Hippocampal formation (tissue), 2 donors: ENCODE data around the gene PID1.

ENCODE experiments used
- DNase-seq, 2 donors: peaks; one replicate each; lab custom pipeline; 2025; lab: John Stamatoyannopoulos, UW

PID1 gene

DNA sequence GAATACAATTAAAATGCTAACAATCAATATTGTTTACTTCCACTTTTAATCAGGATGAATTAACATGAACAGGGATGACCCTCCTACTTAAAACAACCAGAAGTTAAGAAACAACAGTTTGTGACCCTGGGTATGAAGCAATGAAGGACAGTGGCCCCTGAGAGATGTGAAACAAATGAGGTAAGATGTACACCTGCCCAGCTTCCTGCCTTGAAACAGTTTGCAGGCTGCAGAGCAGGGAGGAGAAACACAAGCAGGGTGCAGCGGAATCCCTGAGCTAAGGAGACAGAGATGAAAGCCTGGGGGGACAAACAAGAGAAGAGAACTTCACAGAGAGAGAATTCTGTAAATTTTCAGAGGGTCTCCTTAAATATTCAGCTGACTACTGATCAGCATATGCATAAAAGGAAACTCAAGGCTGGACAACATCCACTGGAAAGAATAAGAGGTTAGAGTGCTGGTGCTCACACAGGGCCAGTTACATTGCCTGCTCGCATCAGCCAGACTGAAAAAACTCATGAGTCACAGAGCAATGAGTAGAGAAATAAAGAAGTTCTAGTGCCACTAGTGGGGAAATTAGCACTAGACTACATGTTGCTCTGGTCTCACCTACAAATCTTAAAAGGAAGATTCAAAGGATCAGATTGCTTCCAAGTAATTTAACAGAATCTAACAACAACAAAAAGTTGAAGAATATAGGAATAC lies 106.4 kb downstream of the PID1 start:
- no peak for DNase-seq

DNA sequence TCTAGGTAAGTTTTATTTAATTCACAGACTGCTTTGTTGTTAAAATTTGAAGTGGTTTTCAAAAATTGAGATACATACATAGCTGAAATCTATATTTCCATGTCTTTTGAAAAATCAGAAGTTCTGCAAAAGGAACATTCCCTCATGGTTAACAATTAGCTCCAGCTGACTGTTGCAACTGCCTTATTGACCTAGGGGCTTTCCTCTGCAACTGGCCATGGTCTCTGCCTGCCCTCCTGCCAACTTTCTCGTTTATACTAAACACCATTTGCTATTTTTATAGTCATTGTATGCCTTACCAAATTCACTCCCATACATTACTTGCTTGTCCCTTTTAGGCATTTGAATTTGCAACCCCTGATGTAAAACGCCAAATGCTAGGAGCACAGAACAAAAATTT lies 107.2 kb downstream of the PID1 start:
- no peak for DNase-seq

DNA sequence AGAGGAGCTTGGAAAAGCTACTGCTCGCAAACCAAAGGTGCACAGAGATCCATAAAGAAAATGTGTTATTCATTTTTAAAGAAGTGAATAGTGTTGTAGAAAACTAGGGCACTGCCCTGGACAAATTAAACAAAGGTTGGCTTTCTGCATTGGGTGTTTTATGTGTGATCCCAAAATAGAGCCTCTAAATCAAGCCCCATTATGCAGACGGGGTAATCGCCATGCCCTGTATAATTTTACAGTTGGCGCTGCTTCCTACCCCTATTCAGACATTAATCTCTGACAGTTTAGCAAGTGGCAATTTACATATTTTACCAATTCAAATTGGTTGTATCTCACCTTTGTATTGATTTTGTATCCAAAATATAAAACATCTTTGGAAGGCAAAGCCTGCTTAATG lies 109.1 kb downstream of the PID1 start:
- no peak for DNase-seq

DNA sequence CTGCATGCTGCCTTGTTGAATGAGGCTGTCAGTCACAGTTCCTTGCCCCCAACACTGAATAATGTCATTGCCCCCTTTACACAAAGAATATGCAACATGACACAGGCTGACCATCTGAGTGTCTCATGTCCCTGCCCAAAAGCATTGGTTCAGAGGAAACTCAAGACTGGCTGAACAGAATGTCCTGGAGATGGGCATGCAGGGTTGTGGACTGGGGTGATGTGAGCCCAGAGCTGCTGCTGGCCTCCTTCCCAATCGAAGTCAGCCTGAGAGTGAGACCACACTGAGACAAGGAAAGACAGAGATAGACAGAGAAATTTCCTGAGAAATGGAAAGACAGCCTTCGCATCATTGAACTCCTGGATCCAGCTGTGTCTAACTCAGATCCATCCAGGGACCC lies 110.1 kb downstream of the PID1 start:
- DNase-seq, result no peak

DNA sequence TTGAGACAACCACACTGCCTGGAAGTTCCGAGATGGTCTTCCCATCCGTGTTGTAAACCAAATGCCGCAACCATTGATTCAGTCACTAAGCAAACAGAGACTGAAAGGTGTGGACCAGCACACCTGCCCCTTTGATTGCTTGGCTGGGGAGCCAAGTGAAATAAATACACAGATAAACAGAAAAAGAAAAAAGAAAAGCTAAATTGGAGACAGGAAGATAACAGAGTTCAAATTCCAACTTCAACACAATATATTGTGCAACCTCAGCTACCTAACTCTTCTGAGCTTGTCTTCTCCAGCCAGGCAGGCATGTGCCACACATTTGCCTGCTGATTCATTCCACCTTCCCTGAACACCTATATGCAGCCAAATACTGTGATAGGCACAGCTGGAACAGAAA lies 110.9 kb downstream of the PID1 start:
- no peak for DNase-seq

DNA sequence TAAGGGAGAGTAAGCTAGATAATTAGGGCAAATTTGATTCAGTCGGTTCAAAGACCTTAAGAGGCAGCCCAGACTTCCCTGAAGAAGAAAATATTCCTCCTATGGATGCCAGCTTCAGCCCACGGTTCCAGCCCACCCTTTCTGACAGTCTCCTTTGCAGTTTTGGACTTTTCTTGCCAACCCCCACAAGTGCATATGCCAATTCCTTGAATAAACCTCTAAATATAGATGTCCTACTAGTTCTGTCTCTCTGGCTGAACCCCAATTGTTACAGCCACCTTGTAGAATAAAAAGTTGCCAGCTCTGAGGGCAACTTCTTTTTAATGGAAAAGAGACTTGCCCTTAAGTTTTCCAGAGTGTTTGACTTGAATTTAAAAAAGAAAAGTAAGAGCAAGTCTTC lies 111.7 kb downstream of the PID1 start:
- no peak for DNase-seq

DNA sequence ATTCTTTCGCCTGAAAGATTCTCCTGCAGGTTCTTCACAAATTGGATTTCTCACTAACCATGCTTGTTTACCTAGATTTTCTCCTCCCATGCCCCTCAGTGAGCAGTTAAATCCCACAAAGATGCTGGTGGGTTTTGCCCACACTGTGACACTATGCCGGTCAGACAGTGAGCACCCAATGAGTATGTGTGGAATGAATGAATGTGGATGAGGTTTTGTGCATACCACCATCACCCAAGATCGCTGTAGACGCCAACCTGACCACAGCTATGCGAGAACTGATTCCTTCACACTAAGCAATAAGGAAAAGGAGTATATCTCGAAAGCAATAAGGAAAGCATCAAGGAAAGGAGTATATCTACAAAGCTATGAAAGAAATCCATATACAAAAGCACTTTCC lies 116.7 kb downstream of the PID1 start:
- no peak for DNase-seq

DNA sequence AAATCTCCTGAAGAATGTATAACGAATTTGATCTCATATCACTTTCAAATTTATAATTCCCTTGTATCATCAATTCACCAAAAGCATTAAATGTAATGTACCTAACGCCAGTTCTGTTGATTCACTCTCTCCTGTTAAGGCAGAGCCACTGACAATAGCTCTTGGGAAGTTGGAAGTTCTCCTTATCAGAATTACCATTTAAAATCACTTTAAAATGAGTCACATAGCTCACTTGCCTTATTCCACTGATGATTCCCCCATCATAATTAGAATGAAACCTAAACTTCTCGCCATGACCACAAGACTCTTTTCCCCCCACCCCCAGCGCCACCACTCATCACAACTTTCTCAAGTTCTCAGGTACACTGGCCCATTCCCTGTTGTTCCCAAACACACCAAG lies 117.1 kb downstream of the PID1 start:
- DNase-seq, result no peak

DNA sequence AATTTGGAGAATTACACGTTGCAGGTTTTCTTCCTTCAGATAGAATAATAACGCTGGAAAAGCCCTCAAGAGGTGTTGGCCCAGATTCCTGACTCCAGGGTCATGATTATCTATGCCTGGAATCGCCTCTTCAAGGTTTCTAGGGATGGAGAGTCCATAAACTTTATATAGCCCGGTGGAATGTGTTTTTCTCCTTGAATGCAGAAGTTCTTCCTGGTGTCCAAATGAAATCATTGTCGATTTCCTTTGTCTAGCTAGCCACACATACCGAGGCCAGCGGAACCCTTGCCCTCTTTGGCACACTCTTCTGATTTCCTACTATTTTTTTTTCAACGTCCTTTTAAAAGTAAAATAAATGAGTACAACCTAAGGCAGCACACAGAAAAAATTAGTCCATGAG lies 117.8 kb downstream of the PID1 start:
- no peak for DNase-seq

DNA sequence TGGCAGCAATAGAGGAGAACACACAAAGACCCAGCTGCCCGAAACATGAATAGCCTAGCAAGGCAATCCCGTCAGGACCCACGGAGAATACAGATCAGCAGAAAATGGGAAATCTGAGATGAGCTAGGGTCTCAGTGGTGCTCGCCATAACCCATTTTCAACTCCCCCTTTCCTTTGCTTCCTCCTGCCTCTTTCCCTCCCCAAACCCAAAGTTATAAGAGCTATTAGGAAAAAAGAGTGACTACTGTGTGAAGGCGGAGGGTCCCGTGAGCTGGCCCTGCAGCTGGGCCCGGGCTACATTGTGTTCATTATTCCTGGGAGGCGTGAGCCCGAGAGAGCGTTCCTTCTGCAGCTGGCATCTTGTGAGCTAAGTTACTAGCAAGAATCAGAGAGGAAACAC lies 118.4 kb downstream of the PID1 start:
- no peak for DNase-seq

DNA sequence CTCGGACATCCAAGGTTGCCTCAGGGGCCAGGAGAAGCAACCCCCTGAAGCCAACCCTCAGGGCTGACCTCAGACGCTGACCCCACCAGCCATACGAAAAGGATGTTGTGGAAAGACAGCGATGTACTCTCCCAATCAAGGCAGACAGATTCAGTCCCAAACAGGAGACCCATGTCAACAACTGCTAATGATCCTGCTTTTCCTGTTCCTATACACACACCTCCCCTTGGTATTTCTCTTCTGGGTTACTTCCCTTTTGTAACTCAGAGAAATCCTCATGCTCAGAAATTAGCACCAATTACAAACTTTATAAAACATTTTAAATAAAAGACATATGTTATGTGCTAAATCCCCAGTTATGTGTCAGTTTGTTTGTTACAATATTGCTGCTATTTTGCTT lies 120.8 kb downstream of the PID1 start:
- DNase-seq, result no peak

DNA sequence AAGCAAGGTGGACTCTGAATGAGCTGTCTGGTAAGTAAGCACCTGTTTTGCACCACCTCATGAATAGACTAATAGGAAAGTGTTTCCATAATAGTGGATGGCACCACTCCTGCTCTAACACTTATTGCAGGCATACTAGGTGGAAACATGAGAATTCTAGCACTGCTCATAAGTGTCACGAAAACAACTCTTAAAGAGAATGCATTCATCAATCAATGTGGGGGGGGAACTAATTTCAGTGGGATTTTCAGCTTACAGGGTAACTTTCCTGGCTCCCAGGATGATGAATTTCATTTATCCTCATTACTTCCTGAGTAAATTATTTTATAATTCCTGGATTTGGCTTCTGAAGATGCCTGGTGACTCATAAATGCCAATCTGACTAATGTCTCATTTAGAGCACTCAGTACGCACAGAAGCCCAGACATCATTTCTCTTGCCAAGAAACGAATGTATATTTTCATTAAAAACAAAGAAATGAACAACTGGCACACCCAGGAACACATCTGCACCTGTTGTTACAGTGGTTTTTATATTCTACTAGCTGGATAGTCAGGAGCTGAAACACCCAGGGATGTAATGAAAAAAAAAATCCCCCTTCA lies 129.6 kb downstream of the PID1 start:
- DNase-seq, result no peak

DNA sequence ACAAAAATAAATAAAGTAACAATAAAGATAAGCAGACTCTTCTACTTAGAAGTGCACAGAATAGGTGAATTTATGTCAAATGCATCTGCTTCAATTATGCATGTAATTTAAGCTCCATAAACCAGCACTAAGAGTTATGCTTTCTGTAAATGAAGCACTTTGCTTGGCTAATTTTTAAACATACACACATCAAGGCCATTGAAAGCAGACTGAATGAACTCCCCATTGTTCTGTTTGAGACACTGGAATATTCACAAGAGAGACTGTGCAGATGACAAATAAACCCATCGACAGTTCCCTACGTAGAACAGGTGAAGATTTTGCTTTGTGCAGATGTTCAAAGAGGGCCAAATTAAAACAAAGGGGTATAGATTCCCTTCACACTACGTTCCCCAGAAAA lies 133.4 kb downstream of the PID1 start:
- DNase-seq, result no peak

DNA sequence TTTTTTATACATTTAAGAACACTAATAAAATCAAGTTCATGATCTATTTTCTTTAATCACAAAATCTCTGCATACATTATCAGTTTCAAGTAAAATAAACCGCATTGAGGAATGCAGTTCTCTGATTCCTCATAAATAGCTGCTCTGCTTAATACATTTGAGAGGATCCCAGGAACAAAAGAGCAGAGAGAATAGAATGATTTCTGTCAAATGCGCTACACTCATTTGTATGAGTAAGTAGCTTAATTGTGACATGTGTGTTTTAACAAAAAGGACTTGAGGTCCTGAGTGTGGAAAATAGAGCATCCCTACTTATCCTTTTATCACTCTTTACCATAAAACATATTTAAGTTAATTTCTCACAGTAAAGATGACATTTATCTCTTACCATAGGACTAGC lies 134.0 kb downstream of the PID1 start:
- DNase-seq, result no peak

DNA sequence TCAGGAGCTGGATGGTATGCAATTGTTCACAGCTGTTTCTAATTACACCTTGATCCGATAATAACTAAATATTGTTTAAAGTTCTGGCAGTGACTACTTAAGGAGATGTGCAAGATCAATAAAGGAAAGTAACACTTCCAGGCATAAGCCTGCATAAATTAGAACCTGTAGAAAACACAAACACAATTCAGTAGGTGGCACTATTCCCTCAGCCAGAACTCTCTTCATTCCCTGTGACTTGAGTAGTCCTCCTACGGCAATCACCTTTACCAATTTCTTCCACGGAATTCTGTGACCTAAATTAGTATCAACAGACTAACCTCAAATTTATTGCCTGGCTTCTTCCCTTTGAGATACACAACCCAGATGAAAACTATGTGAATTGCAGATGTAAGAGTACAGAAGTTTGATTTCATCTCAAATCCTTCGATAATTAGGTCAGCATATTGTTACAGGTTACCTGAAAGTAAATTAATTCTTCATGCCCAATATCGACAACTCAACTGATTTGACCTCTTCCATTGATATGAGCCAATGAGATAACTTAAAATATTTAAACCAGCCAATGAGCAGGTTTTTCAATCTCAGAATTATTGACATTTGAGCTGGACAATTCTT lies 137.8 kb downstream of the PID1 start:
- DNase-seq, result peak in 1 of 2 donors; percentile 52

DNA sequence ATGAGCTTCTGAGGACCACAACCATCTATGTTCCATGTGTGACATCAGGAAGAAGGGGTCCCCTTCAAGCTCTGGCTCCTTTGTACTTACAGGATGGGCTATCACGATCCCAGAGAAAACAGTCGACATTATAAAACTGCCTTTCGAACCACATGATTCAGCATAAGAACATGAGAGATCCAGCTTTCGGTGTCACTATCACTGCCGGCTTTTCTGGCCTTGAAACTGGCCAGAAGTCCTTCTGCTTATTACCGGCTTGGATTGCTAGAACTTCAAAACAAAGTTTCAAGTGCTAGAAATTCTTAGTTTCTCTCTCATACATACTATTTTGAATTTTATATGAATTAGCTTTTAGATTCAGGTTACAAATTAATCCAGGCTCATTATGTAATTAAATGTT lies 138.9 kb downstream of the PID1 start:
- DNase-seq, result no peak

DNA sequence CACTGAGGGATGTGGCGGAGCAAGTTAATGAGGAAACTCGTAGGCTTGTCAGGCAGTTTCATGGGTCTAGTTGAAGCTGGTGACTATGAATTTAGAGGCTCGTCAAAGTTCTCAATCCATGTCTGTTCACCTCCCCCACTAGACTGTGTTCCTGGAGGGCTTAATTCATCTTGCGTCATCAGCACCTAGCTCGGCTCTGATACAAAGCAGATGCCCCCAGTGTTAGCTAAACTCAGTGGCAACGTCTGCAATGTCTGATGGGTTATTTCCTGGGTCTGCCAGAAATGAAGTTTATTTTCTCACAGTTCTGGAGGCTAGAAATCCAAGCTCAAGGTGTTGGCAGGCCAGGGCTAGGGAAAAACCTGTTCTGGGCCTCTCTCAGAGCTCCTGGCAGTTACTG lies 140.6 kb downstream of the PID1 start:
- no peak for DNase-seq

DNA sequence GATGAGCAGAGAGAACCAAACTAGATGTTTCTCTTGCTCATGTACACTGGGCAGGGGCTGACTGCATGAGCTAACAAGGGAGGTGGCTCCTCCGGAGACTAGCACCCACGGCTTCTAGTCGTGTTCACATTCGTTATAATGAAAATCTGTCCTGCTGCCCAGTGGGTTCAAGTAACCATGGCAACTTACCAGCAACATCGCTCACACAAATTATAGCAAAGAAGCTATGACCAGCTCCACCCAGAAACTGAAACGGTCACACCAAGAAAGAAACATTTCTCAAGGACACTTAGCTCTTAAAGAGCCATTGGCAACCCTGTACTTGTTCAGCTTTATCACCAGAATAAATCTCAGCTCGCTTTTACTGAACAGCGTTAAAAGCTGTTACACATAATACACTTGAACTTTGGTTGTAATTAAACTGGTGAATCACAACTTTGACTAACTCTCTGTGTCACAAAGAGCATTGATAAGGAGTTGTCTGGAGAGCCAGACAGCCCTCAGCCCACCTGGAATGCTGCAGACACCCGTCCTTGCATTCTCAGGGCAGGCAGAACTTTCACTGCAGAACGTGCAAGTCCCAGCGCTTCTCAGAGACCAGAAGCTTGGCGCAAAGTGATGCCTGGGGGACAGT lies 141.2 kb downstream of the PID1 start:
- no peak for DNase-seq

DNA sequence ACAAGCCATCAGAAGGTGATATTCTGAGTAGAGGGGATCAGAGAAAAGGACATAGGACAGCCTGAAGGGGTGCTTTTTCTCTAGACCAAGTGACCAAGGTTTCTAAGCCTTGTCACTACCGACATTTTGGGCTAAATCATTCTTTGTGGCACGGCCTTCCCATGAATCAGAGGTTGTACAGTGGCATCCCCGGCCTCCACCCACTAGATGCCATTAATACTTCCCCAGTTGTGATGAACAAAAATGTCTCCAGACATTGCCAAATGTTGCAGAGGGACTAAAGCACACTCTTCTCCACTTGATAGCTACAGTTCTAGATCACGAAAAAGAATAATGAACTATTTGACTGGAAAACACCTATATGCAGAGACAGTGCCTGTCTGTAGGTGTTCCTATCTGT lies 143.6 kb downstream of the PID1 start:
- DNase-seq, result no peak

DNA sequence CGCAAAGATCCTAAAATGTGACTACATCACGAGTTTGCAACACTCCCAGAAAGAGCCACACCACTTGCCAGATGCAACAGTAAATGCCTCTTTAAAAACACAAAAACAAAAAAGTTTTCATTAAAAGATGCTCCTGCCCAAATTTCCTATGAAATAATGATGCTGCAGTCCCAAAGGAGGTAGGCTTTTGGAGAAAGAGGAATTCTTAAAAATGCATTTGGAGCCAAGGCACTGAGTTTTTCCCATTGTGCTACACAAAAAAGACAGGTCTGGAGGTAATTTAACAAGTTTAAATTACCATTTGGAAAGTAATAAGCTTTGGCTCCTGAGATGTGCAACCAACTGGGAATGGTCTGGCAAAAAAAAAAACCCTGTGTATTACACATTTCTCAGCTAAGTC lies 145.0 kb downstream of the PID1 start:
- no peak for DNase-seq

DNA sequence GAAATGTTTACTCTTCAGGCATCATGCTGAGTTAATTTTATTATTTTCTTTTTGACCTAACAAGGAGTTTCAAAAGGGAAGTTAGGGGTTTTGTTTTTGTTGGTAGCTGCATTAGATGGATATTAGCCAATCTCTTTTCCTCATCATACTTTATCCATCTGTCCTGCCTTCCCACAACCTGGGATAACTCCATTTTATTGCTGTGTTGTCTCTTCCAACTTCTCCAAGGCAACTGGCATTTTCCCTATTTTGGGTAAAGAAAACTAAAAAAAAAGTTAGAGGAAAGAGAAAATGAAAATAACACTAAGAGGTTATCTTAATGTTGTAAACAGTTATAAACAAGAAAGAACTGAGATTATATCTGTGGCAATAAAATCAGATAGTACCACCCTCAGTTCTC lies 147.0 kb downstream of the PID1 start:
- DNase-seq, result no peak

DNA sequence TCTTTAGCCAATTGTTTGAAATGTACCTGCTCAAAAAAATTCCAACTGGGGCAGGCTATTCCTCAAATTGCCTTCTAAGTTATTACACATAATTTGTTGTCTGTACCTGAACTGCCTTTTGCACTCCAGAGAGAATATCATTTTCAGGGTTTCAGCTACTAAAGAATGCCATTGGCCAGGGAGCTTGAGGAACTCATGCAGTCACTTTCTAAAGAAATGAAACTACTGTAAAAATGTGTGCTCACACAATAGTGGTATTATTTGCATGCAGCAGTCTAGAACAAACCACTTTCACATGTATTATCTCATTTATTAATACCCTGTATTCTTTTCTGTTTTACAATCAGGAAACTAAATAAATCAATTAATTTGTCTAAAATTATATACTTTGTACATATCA lies 152.2 kb downstream of the PID1 start:
- DNase-seq, result no peak

DNA sequence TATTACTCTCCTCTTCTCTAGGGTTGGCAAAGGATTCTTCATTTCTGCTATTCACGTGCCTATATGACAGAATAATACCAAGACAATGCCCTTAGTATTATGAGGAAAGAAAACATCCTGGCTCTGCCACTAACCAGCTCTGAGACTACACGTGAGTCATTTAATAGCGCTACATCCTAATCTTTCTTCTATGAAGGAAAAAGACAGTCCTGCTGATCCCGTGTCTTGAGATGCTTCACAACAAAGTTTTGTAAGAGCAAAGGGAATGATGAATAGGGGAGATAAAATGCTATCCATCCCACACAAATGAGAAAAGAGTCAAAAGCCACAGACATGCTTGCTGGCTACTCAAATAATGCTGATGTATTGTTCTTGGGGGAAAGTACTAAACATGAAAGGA lies 152.8 kb downstream of the PID1 start:
- no peak for DNase-seq
